A549 (cell line): Measurements from ENCODE around the gene GBA2.

Experiments
- CBX8 ChIP-seq: fragments of 200-600 bp; sonication (generic); IDR thresholded peaks from 2 replicates; pipeline ENCODE4 v1.6.1; 2016
- CEBPB ChIP-seq, 2 experiments: fragments of >200 bp in 1 of 2; sonication (Bioruptor Twin) in 1 of 2; formaldehyde crosslinking in 1 of 2; IDR thresholded peaks; 2 replicates each; pipeline ENCODE4 v1.6.1; 2012 to 2016
- CHD2 ChIP-seq: fragments of 150-350 bp; IDR thresholded peaks from 2 replicates; pipeline ENCODE4 v1.6.1; 2014; ENCODE audit warnings: low read length; ENCODE audit not compliant: partially characterized antibody
- EP300 ChIP-seq, 2 experiments: fragments of >200 bp; sonication (Bioruptor Twin); formaldehyde crosslinking; IDR thresholded peaks; 2 replicates in 1 of 2; 3 replicates in 1 of 2; pipeline ENCODE4 v1.6.1; 2016 to 2017
- GATA3 ChIP-seq: IDR thresholded peaks from 2 replicates; pipeline ENCODE4 v1.6.1; 2012; ENCODE audit warnings: borderline replicate concordance
- KDM1A ChIP-seq: fragments of 200-600 bp; sonication (generic); IDR thresholded peaks from 2 replicates; pipeline ENCODE4 v1.6.1; 2016; ENCODE audit warnings: low read depth, mild to moderate bottlenecking
- NFE2L2 ChIP-seq: fragments of 150-350 bp; conservative IDR thresholded peaks from 2 replicates; pipeline ENCODE4 v1.6.1; 2014; ENCODE audit warnings: low read length
- POLR2A ChIP-seq: IDR thresholded peaks from 2 replicates; pipeline ENCODE4 v1.6.1; 2012; ENCODE audit warnings: mild to moderate bottlenecking, low read length
- POLR2AphosphoS2 ChIP-seq: conservative IDR thresholded peaks from 2 replicates; pipeline ENCODE4 v1.6.1; 2012; ENCODE audit warnings: low read length, improper control_type of control experiment, inconsistent platforms
- RAD21 ChIP-seq, 2 experiments: fragments of >200 bp in 1 of 2; sonication (Bioruptor Twin) in 1 of 2; formaldehyde crosslinking in 1 of 2; IDR thresholded peaks in 1 of 2; conservative IDR thresholded peaks in 1 of 2; 2 replicates in 1 of 2; 3 replicates in 1 of 2; pipeline ENCODE4 v1.6.1; 2012 to 2018; ENCODE audit warnings: inconsistent platforms in 1 of 2
- TF ChIP-seq, protein P1 (sequence below): fragments of >200 bp; sonication (Bioruptor Twin); formaldehyde crosslinking; IDR thresholded peaks from 3 replicates; pipeline ENCODE4 v1.5.1; 2016
- TF ChIP-seq, protein P2 (sequence below): fragments of >200 bp; sonication (Bioruptor Twin); formaldehyde crosslinking; IDR thresholded peaks from 3 replicates; pipeline ENCODE4 v1.6.1; 2016

DNA sequence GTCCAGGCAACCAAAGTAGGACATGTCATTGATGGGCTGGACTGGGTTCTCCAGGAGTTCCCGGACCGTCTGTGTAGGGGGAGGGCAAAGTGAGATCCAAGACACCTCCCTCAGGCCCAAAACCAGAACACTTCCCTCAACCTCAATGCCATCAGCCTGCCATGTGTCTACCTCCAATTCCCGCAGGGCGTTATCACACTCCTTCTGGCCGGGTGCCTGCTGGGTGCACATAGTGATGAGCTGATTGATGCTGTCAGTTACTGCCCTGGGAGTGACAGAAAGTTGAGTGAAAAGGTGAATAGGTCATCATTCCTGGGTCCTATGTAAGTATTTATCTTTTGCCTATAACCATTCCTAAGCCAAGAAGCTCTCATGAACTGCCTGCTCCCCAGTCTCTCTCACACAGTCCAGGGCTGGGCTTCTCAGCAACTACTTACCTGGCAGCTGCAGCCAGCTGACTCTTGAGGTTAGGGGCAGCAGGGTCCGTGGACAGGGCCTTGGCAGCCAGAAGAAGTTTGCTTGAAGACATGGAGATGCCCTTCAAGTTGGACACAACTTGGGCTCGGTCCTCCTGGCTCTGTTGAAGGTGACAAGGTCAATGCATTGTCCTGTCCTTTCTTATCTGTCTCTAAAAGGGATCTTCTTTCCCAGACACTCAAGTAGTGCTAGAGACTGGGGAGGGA is 38.1 kb downstream of the GBA2 start:
- TF ChIP-seq CBX8, result no peak
- TF ChIP-seq, protein P1, sequence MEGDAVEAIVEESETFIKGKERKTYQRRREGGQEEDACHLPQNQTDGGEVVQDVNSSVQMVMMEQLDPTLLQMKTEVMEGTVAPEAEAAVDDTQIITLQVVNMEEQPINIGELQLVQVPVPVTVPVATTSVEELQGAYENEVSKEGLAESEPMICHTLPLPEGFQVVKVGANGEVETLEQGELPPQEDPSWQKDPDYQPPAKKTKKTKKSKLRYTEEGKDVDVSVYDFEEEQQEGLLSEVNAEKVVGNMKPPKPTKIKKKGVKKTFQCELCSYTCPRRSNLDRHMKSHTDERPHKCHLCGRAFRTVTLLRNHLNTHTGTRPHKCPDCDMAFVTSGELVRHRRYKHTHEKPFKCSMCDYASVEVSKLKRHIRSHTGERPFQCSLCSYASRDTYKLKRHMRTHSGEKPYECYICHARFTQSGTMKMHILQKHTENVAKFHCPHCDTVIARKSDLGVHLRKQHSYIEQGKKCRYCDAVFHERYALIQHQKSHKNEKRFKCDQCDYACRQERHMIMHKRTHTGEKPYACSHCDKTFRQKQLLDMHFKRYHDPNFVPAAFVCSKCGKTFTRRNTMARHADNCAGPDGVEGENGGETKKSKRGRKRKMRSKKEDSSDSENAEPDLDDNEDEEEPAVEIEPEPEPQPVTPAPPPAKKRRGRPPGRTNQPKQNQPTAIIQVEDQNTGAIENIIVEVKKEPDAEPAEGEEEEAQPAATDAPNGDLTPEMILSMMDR, result no peak
- no peak for TF ChIP-seq RAD21 (conservative IDR thresholded peaks at IDR 0.05 in 1 of 2, IDR thresholded peaks at IDR 0.05 in 1 of 2)
- TF ChIP-seq POLR2A, result no peak
- no peak for TF ChIP-seq EP300 (IDR thresholded peaks at IDR 0.05)
- TF ChIP-seq, protein P2, sequence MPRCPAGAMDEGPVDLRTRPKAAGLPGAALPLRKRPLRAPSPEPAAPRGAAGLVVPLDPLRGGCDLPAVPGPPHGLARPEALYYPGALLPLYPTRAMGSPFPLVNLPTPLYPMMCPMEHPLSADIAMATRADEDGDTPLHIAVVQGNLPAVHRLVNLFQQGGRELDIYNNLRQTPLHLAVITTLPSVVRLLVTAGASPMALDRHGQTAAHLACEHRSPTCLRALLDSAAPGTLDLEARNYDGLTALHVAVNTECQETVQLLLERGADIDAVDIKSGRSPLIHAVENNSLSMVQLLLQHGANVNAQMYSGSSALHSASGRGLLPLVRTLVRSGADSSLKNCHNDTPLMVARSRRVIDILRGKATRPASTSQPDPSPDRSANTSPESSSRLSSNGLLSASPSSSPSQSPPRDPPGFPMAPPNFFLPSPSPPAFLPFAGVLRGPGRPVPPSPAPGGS, result no peak
- no peak for TF ChIP-seq CHD2
- TF ChIP-seq NFE2L2, result no peak
- no peak for TF ChIP-seq CEBPB (IDR thresholded peaks at IDR 0.05)
- TF ChIP-seq KDM1A, result no peak
- TF ChIP-seq POLR2AphosphoS2, result no peak
- no peak for TF ChIP-seq GATA3
